ENCODE measurements around the gene GALNT13.
"Not testable (repeated sequence)": the region's sequence is repeated elsewhere in the genome, so short reads cannot be mapped to it uniquely, and the experiment has no call there.

The GALNT13 gene

DNA sequence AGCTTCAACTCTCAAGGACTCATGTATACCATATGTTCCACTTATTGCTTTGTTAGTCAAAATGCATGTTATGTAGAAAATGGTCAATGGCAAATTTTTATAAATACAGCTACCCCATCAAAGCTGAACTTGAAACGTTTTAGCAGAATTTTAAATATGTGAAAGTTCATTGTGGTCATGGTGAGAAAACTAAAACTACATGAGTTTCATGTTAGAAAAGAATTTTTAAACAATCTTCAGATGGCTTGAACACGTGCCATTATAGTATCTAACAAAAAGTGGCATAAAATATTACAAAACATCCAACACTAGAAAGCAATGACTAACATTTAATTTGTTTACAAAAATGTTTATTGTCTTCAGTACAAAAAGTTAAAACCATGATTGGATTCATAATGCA lies 580.7 kb downstream of the GALNT13 start:
- DNase-seq (ENCODE audit: low read depth, low spot score): no peak
- H3K27ac ChIP-seq: no peak overlapping the region

- no peak for DNase-seq (ENCODE audit: low read depth, low spot score)
- no peak overlapping the region for H3K27ac ChIP-seq
Observed at GRCh38 chr2:154452906-154453493, 581.3 kb downstream of the GALNT13 start.

DNA sequence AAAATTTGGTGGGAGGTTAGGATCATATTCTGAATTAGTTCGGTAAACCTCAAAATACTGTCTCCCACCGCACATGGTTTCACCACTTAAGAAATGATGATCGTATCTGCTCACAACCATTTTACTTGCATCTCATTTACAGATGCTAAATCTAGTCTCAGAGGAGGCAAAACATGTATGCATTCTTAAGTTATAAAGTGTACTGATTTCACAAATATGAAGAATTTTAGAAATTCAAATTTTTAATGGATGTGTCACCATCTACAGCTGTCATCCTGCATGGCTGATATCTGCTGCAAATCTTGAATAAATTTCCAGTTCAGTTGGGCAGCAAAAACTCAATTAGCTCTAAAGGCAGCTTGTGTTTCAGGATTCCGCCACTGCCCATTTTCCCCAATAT lies 583.4 kb downstream of the GALNT13 start:
- DNase-seq (ENCODE audit: low read depth, low spot score): no peak
- H3K27ac ChIP-seq: no peak overlapping the region

- no peak overlapping the region for H3K27ac ChIP-seq
- DNase-seq (ENCODE audit: low read depth, low spot score): no peak
Observed at GRCh38 chr2:154455866-154456265, 584.1 kb downstream of the GALNT13 start.

- no peak overlapping the region for H3K27ac ChIP-seq
- DNase-seq (ENCODE audit: low read depth, low spot score): no peak
Observed at GRCh38 chr2:154457286-154457685, 585.6 kb downstream of the GALNT13 start.

DNA sequence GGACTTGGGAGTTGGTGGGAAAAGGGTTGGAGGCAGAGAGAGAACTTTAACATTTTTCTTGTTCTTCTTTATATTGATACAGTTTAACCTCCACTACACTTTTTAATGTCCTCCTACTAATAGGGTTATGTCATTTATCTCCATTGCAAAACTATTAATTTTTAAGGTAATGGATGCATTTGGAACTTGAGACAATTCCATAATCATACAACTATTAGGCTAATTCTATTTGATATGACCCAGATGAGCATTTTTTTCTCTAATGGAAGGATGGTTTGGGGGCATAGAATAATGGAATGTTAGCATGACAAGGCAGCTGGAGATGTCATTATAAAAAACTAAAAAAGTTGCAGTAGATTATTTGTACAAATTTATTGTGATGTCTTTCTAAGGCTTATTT lies 587.6 kb downstream of the GALNT13 start:
- H3K27ac ChIP-seq: no peak overlapping the region
- DNase-seq (ENCODE audit: low read depth, low spot score): no peak

DNA sequence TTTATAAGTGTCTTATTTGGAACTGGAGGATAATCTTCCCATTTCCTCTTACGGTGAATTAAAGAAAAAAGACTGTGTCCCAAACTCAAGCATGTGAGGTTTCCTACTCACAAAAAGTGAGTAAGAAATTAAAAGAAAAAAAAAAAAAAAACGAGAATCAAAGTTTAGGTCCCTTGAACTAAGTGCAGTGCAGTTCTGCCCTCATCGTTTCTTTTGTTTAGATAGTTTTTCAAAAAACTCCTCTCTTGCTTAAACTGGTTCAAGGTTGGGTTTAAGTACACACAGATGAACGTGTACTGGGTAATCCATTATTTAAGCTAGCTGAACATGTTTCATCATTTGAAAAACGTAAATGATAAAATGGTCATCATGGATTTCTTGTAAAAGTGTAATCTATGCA lies 590.9 kb downstream of the GALNT13 start:
- H3K27ac ChIP-seq: no peak overlapping the region
- DNase-seq (ENCODE audit: low read depth, low spot score): no peak

- no peak for DNase-seq (ENCODE audit: low read depth, low spot score)
- H3K27ac ChIP-seq: no peak overlapping the region
Observed at GRCh38 chr2:154466226-154466625, 594.5 kb downstream of the GALNT13 start.

GRCh38 chr2:154470376-154470775 lies 598.7 kb downstream of the GALNT13 start:
- DNase-seq (ENCODE audit: low read depth, low spot score): no peak

DNA sequence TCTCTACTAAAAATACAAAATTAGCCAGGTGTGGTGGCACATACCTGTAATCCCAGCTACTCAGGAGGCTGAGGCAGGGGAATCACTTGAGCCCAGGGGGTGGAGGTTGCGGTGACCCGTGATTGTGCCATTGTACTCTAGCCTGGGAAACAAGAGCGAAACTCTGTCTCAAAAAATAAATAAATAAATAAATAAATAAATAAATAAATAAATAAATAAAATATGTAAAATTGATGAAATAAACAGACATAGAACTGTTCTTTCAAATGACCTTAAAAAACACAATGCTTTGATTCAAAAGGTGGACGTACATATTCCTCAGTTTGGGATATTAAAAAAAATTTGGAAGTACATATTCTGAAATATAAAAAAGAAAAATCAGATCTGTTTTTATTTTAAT lies 599.8 kb downstream of the GALNT13 start:
- not testable (repeated sequence) for H3K27ac ChIP-seq; DNase-seq (ENCODE audit: low read depth, low spot score)

More at GRCh38 chr2:154470376-154470775, 598.7 kb downstream of the GALNT13 start:
- H3K27ac ChIP-seq: no peak overlapping the region

DNA sequence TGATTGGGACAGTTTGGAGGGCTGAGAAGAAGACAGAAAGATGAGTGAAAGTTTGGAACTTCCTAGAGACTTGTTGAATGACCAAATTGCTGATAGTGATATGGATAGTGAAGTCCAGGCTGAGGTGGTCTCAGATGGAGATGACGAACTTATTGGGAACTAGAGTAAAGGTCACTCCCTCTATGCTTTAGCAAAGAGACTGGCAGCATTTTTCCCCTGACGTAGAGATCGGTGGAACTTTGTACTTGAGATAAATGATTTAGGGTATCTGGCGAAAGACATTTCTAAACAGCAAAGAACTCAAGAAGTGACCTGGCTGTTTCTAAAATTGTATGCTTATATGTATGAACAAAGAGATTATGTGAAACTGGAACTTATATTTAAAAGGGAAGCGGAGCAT lies 605.6 kb downstream of the GALNT13 start:
- no peak for DNase-seq (ENCODE audit: low read depth, low spot score)
- no peak overlapping the region for H3K27ac ChIP-seq

GRCh38 chr2:154480521-154480920 lies 608.8 kb downstream of the GALNT13 start:
- no peak for DNase-seq (ENCODE audit: low read depth, low spot score)
- H3K27ac ChIP-seq: no peak overlapping the region

DNA sequence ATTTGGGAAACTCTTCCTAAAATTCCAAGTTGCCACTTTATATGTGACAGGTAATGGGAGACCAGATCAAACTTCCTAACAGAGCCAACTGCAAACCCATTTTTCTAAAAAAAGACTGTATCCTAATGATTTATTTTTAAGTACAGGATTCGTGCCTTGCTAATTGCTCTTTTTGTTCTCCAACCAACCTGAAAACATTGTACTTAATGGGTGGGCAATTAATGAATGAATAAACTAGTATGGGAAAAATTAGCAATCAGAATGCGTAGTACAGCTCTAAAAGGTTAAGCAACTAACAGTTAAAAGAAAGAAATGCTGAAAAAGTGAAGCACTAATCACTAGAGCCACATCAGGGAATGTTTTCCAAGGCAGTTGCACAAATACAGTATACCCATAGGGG lies 609.6 kb downstream of the GALNT13 start:
- H3K27ac ChIP-seq: no peak overlapping the region
- DNase-seq (ENCODE audit: low read depth, low spot score): no peak

GRCh38 chr2:154484338-154485099 lies 612.8 kb downstream of the GALNT13 start:
- no peak for DNase-seq (ENCODE audit: low read depth, low spot score)
- H3K27ac ChIP-seq: no peak overlapping the region

GRCh38 chr2:154488801-154489200 lies 617.1 kb downstream of the GALNT13 start:
- H3K27ac ChIP-seq: no peak overlapping the region
- no peak for DNase-seq (ENCODE audit: low read depth, low spot score)

DNA sequence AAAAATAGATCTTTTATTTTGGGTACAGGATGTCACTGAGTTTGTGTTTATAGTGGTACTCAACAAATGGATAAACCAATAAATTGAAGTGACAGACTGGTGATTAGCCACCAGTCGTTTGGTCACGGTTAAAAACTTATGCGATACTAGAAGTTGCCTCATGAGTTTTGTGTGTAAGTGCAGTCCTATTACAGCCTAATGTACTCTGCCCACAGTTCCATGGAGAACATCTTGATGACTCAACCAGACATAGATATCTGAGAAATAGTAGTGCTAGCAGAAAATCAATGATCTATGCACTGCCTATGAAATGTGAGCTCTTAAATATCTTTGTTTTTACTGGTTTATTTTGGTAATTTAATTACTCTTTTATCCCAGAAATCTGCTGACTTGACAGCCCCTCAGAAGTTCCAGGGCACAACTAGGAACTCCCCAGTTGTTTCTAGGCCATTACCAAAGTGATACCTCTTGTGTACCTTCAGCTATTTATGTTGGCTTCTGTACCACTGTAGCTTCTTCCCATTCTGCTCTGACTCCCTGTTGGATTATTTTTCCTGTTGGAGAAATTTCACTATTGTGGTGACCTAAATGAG lies 617.6 kb downstream of the GALNT13 start:
- no peak for DNase-seq (ENCODE audit: low read depth, low spot score)
- no peak overlapping the region for H3K27ac ChIP-seq

- DNase-seq (ENCODE audit: low read depth, low spot score): no peak
- no peak overlapping the region for H3K27ac ChIP-seq
Observed at GRCh38 chr2:154490530-154490929, 618.8 kb downstream of the GALNT13 start.

- no peak overlapping the region for H3K27ac ChIP-seq
- no peak for DNase-seq (ENCODE audit: low read depth, low spot score)
Observed at GRCh38 chr2:154495455-154495868, 623.7 kb downstream of the GALNT13 start.

- H3K27ac ChIP-seq: no peak overlapping the region
- DNase-seq (ENCODE audit: low read depth, low spot score): no peak
Observed at GRCh38 chr2:154497019-154497418, 625.3 kb downstream of the GALNT13 start.
